ENCODE measurements around the gene PITHD1. TPM values are rescaled to one million over a fixed set of nuclear protein-coding genes. Genes with fewer than 3 reads are reported as not detected.

PITHD1 gene
- total and polyA plus RNA-seq, 2 donors (not counting 3 experiments of a cell fraction or from before 2014, with no cell fraction given): 35.8 to 43.1 TPM

- no TSS peak for BruUV-seq (replicated peaks)
- no peak overlapping the region for H3K4me3 ChIP-seq (replicated peaks in 1 of 3; ENCODE audit: insufficient read depth in 1 of 3, low read depth in 1 of 3, low read length in 3 of 3)
- no peak overlapping the region for H2AFZ ChIP-seq (ENCODE audit: low read depth, low read length)
- H3K4me1 ChIP-seq (ENCODE audit: control insufficient read depth, extremely low read depth, insufficient read depth, low read length): no peaks in the 10 kb centered on the region
- no peaks in the 10 kb centered on the region for H3K27me3 ChIP-seq (ENCODE audit: control insufficient read depth in 2 of 2, insufficient read depth in 2 of 2, low read length in 2 of 2)
- intact Hi-C loops (cut with micrococcal nuclease): no loop called here
- H3K36me3 ChIP-seq (ENCODE audit: control insufficient read depth in 2 of 2, extremely low read depth in 1 of 2, insufficient read depth in 2 of 2, low read length in 2 of 2): peaks cover 56 to 62% of the 10 kb centered on the region in 2 experiments
- peaks cover 31% of the 10 kb centered on the region for H3K79me2 ChIP-seq (ENCODE audit: control insufficient read depth, insufficient read depth, low read length)
- no peaks in the 10 kb centered on the region for H3K9me1 ChIP-seq (replicated peaks; ENCODE audit: control insufficient read depth, extremely low read depth, insufficient read depth, low read length)
- TF ChIP-seq MYC (IDR thresholded peaks at IDR 0.05; ENCODE audit: low read depth, low read length): no peak
- no peak overlapping the region for H3K27ac ChIP-seq (ENCODE audit: insufficient read depth, low read depth, low read length)
- CTCF ChIA-PET: no interaction called here
- DNase-seq (ENCODE audit: low read depth, low spot score): no peak
- FAIRE-seq: no peak
- H3K9ac ChIP-seq (replicated peaks; ENCODE audit: extremely low read depth, insufficient read depth, low read length): no peak overlapping the region
- no peaks in the 10 kb centered on the region for H3K9me3 ChIP-seq (replicated peaks; ENCODE audit: control insufficient read depth, insufficient read depth, low read length)
- POLR2A ChIA-PET: no interaction called here
- dilution Hi-C loops (cut with MboI; ENCODE audit: extremely low pct_ligation_motif_present, low sequenced_read_pairs): no loop called here
- peaks cover 8% of the 10 kb centered on the region for H4K20me1 ChIP-seq (replicated peaks; ENCODE audit: control insufficient read depth, extremely low read depth, insufficient read depth, low read length)
- H3K4me2 ChIP-seq (ENCODE audit: insufficient read depth, low read length): no peak overlapping the region
These were observed 25.3 kb upstream of the PITHD1 start for GRCh38 chr1:23752909-23753308.

GRCh38 chr1:23756676-23757075 is 21.5 kb upstream of the PITHD1 start:
- H3K36me3 ChIP-seq (ENCODE audit: control insufficient read depth in 2 of 2, extremely low read depth in 1 of 2, insufficient read depth in 2 of 2, low read length in 2 of 2): peaks cover 52 to 74% of the 10 kb centered on the region in 2 experiments
- BruUV-seq (replicated peaks): no TSS peak
- DNase-seq (ENCODE audit: low read depth, low spot score) (no peak), FAIRE-seq (no peak)
- H2AFZ ChIP-seq (ENCODE audit: low read depth, low read length): no peak overlapping the region
- intact Hi-C loops (cut with micrococcal nuclease) (no loop called here), dilution Hi-C loops (cut with MboI; ENCODE audit: extremely low pct_ligation_motif_present, low sequenced_read_pairs) (no loop called here)
- no peaks in the 10 kb centered on the region for H3K4me1 ChIP-seq (ENCODE audit: control insufficient read depth, extremely low read depth, insufficient read depth, low read length)
- no peak overlapping the region for H3K27ac ChIP-seq (ENCODE audit: insufficient read depth, low read depth, low read length)
- H3K4me2 ChIP-seq (ENCODE audit: insufficient read depth, low read length): no peak overlapping the region
- H3K27me3 ChIP-seq (ENCODE audit: control insufficient read depth in 2 of 2, insufficient read depth in 2 of 2, low read length in 2 of 2): no peaks in the 10 kb centered on the region
- ChIA-PET CTCF (no interaction called here), POLR2A (no interaction called here)
- TF ChIP-seq FOS (IDR thresholded peaks at IDR 0.05; ENCODE audit: borderline replicate concordance, insufficient read depth, low read length) (peak; percentile 27), POLR2A (IDR thresholded peaks at IDR 0.05; ENCODE audit: low read depth, low read length) (no peak)
- peaks cover 7% of the 10 kb centered on the region for H3K79me2 ChIP-seq (ENCODE audit: control insufficient read depth, insufficient read depth, low read length)
- no peaks in the 10 kb centered on the region for H3K9me1 ChIP-seq (replicated peaks; ENCODE audit: control insufficient read depth, extremely low read depth, insufficient read depth, low read length)
- no peaks in the 10 kb centered on the region for H3K9me3 ChIP-seq (replicated peaks; ENCODE audit: control insufficient read depth, insufficient read depth, low read length)
- H3K9ac ChIP-seq (replicated peaks; ENCODE audit: extremely low read depth, insufficient read depth, low read length): no peak overlapping the region
- H4K20me1 ChIP-seq (replicated peaks; ENCODE audit: control insufficient read depth, extremely low read depth, insufficient read depth, low read length): peaks cover 2% of the 10 kb centered on the region
- no peak overlapping the region for H3K4me3 ChIP-seq (replicated peaks in 1 of 3; ENCODE audit: insufficient read depth in 1 of 3, low read depth in 1 of 3, low read length in 3 of 3)
